Prostate gland (tissue), 2 donors: Measurements from ENCODE around the gene GPAT2.

Experiments used
- CTCF ChIP-seq, 4 experiments: fragments of 200-600 bp in 2 of 4; fragments of 450-650 bp in 2 of 4; sonication (generic) in 2 of 4; IDR thresholded peaks; 1 replicate in 3 of 4; 2 replicates in 1 of 4; pipeline ENCODE4 v1.5.1; 2016 to 2019; ENCODE audit warnings: antibody characterized with exemption in 4 of 4, mild to moderate bottlenecking in 2 of 4, moderate library complexity in 2 of 4
- POLR2AphosphoS5 ChIP-seq: sonication (generic); formaldehyde crosslinking; IDR thresholded peaks from one replicate; pipeline ENCODE4 v1.6.1; 2017; ENCODE audit warnings: antibody characterized with exemption

GRCh38 chr2:96083064-96083939 is 48.6 kb upstream of the GPAT2 start:
- no peak for TF ChIP-seq CTCF (IDR thresholded peaks at IDR 0.05)
- TF ChIP-seq POLR2AphosphoS5 = no peak
